Measurements from ENCODE around the gene ZNF689. TPM values are rescaled to one million over a fixed set of nuclear protein-coding genes. Genes with fewer than 3 reads are reported as not detected.

ZNF689 gene
- total RNA-seq, 1 experiment from 2014 or later: 6.1 TPM

- CTCF ChIA-PET: interaction anchor here (0.8 to 3.7 kb wide), 6 partner anchors 10 to 210 kb away, joined by 3 to 39 read pairs (median 5); partner anchors contain the start of gene DCTPP1
- H3K4me1 Mint-ChIP-seq (ENCODE audit: insufficient read depth, unreplicated experiment): no peaks in the 10 kb centered on the region
- no TSS peak for BruUV-seq (replicated peaks)
- TF ChIP-seq CTCF (IDR thresholded peaks at IDR 0.05; ENCODE audit: unreplicated experiment): no peak
- H3K36me3 Mint-ChIP-seq (ENCODE audit: insufficient read depth, unreplicated experiment): no peaks in the 10 kb centered on the region
- no peak overlapping the region for H3K4me3 Mint-ChIP-seq (ENCODE audit: unreplicated experiment)
- intact Hi-C loops (cut with micrococcal nuclease): no loop called here
- no peaks in the 10 kb centered on the region for H3K9me3 Mint-ChIP-seq (ENCODE audit: unreplicated experiment)
- H3K27ac Mint-ChIP-seq (ENCODE audit: low read depth, unreplicated experiment): no peak overlapping the region
- H3K27me3 Mint-ChIP-seq (ENCODE audit: insufficient read depth, unreplicated experiment): no peaks in the 10 kb centered on the region
- peak; percentile 40 for DNase-seq (ENCODE audit: unreplicated experiment)
- POLR2A ChIA-PET: interaction anchor here (0.8 to 2.7 kb wide), 7 partner anchors 9 to 242 kb away, joined by 3 to 12 read pairs (median 4); partner anchors contain the start of genes ZNF689, ZNF747 and ZNF785
Measured at GRCh38 chr16:30619202-30619601, 9.0 kb upstream of the ZNF689 start.

- no TSS peak for BruUV-seq (replicated peaks)
- H3K27me3 Mint-ChIP-seq (ENCODE audit: insufficient read depth, unreplicated experiment): no peaks in the 10 kb centered on the region
- intact Hi-C loops (cut with micrococcal nuclease): no loop called here
- H3K9me3 Mint-ChIP-seq (ENCODE audit: unreplicated experiment): no peaks in the 10 kb centered on the region
- POLR2A ChIA-PET: interaction anchor here (0.7 to 0.8 kb wide), 2 partner anchors 30 to 186 kb away, joined by 3 to 4 read pairs; partner anchors contain the start of gene DCTPP1
- TF ChIP-seq CTCF (IDR thresholded peaks at IDR 0.05; ENCODE audit: unreplicated experiment): peak; percentile 38
- H3K36me3 Mint-ChIP-seq (ENCODE audit: insufficient read depth, unreplicated experiment): peaks cover under 1% of the 10 kb centered on the region
- H3K4me3 Mint-ChIP-seq (ENCODE audit: unreplicated experiment): no peak overlapping the region
- CTCF ChIA-PET: interaction anchor here (0.6 to 1.6 kb wide), 14 partner anchors 10 to 267 kb away, joined by 3 to 6 read pairs (median 3); partner anchors contain the start of gene DCTPP1
- no peaks in the 10 kb centered on the region for H3K4me1 Mint-ChIP-seq (ENCODE audit: insufficient read depth, unreplicated experiment)
- peak; percentile 40 for DNase-seq (ENCODE audit: unreplicated experiment)
- H3K27ac Mint-ChIP-seq (ENCODE audit: low read depth, unreplicated experiment): no peak overlapping the region
Measured at GRCh38 chr16:30615358-30616091, 5.3 kb upstream of the ZNF689 start.

GRCh38 chr16:30609002-30609925, 925 bp downstream of the ZNF689 start:
- Mint-ChIP-seq H3K4me1 (ENCODE audit: insufficient read depth, unreplicated experiment) (no peaks in the 10 kb centered on the region), H3K27me3 (ENCODE audit: insufficient read depth, unreplicated experiment) (no peaks in the 10 kb centered on the region), H3K36me3 (ENCODE audit: insufficient read depth, unreplicated experiment) (peaks cover 44% of the 10 kb centered on the region), H3K9me3 (ENCODE audit: unreplicated experiment) (no peaks in the 10 kb centered on the region), H3K27ac (ENCODE audit: low read depth, unreplicated experiment) (peak overlapping the region; percentile 92), H3K4me3 (ENCODE audit: unreplicated experiment) (peak overlapping the region; percentile 80)
- POLR2A ChIA-PET: interaction anchor here (0.7 to 3.0 kb wide), 14 partner anchors 10 to 202 kb away, joined by 3 to 12 read pairs (median 5); partner anchors contain the start of genes ZNF688, ZNF747, ZNF764 and ZNF771
- peak; percentile 45 for DNase-seq (ENCODE audit: unreplicated experiment)
- BruUV-seq (replicated peaks): no TSS peak
- intact Hi-C loops (cut with micrococcal nuclease): no loop called here
- no peak for TF ChIP-seq CTCF (IDR thresholded peaks at IDR 0.05; ENCODE audit: unreplicated experiment)
- CTCF ChIA-PET: interaction anchor here (0.6 to 2.3 kb wide), 9 partner anchors 11 to 200 kb away, joined by 3 to 12 read pairs (median 3); partner anchors contain the start of gene DCTPP1

Data from MCF 10A (cell line).